ENCODE measurements around the gene ARHGEF11. TPM values are rescaled to one million over a fixed set of nuclear protein-coding genes. Genes with fewer than 3 reads are reported as not detected.
"Not testable (repeated sequence)": the region's sequence is repeated elsewhere in the genome, so short reads cannot be mapped to it uniquely, and the experiment has no call there.

ARHGEF11 gene
- polyA plus RNA-seq, 1 experiment: 14.8 TPM

DNA sequence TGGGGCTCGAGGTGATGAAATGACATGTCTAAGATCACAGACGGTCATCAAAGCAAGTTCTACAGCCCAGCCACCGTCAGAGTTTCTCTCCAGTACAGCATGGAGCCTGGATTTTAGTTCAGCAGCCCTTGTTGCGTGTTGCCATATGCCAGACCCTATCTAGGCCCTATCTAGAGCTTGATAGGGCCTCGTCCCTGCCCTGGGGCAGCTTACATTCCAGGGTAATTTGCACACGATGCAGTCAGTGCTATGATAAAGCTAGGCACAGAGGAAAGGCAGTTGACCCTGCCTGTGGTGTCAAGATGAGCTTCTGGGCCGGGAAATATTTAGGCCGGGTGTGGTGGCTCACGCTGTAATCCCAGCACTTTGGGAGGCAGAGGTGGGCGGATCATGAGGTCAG is 35.2 kb upstream of the ARHGEF11 start:
- DNase-seq (ENCODE audit: low read depth, low spot score): no peak
- ChIA-PET POLR2A (no interaction called here), CTCF (interaction anchor here (0.8 to 2.4 kb wide), 2 partner anchors 10 to 75 kb away, joined by 3 to 19 read pairs; no protein-coding TSS in a partner anchor)
- Histone ChIP-seq H3K27ac (ENCODE audit: low read depth, low read length) (no peak overlapping the region), H3K4me3 (ENCODE audit: low read depth, low read length) (no peak overlapping the region), H3K27me3 (ENCODE audit: control insufficient read depth, insufficient read depth, low read length) (peaks cover 15% of the 10 kb centered on the region), H3K9me3 (ENCODE audit: control insufficient read depth, insufficient read depth, low read length) (no peaks in the 10 kb centered on the region)
- TF ChIP-seq, protein P1, sequence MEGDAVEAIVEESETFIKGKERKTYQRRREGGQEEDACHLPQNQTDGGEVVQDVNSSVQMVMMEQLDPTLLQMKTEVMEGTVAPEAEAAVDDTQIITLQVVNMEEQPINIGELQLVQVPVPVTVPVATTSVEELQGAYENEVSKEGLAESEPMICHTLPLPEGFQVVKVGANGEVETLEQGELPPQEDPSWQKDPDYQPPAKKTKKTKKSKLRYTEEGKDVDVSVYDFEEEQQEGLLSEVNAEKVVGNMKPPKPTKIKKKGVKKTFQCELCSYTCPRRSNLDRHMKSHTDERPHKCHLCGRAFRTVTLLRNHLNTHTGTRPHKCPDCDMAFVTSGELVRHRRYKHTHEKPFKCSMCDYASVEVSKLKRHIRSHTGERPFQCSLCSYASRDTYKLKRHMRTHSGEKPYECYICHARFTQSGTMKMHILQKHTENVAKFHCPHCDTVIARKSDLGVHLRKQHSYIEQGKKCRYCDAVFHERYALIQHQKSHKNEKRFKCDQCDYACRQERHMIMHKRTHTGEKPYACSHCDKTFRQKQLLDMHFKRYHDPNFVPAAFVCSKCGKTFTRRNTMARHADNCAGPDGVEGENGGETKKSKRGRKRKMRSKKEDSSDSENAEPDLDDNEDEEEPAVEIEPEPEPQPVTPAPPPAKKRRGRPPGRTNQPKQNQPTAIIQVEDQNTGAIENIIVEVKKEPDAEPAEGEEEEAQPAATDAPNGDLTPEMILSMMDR (IDR thresholded peaks at IDR 0.05; ENCODE audit: low read depth, low read length): no peak

DNA sequence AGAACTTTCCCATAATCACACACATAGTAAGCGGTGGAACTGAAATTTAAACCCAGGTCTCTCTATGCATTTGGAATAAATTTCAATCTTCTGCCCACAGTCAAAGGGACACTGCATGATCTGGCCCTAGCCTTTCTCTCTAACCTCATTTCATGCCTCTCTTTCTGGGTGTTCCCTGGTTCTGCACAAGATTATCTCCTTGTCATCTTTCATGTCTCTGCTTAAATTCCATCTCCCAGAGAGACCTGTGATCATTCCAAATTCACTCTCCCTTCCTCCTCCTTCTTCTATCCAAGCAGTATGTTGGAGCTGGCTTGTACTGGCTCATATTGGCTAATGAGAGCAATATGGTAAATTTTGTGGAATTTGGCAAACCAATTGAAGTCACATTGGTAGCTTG is 31.9 kb upstream of the ARHGEF11 start:
- Histone ChIP-seq H3K27ac (ENCODE audit: low read depth, low read length) (no peak overlapping the region), H3K4me3 (ENCODE audit: low read depth, low read length) (no peak overlapping the region), H3K27me3 (ENCODE audit: control insufficient read depth, insufficient read depth, low read length) (peaks cover 11% of the 10 kb centered on the region), H3K9me3 (ENCODE audit: control insufficient read depth, insufficient read depth, low read length) (no peaks in the 10 kb centered on the region)
- POLR2A ChIA-PET: no interaction called here
- CTCF ChIA-PET: interaction anchor here (0.7 kb wide), 1 partner anchor 13 kb away, joined by 3 read pairs; no protein-coding TSS in a partner anchor
- TF ChIP-seq, protein P1 (IDR thresholded peaks at IDR 0.05; ENCODE audit: low read depth, low read length): no peak
- no peak for DNase-seq (ENCODE audit: low read depth, low spot score)

DNA sequence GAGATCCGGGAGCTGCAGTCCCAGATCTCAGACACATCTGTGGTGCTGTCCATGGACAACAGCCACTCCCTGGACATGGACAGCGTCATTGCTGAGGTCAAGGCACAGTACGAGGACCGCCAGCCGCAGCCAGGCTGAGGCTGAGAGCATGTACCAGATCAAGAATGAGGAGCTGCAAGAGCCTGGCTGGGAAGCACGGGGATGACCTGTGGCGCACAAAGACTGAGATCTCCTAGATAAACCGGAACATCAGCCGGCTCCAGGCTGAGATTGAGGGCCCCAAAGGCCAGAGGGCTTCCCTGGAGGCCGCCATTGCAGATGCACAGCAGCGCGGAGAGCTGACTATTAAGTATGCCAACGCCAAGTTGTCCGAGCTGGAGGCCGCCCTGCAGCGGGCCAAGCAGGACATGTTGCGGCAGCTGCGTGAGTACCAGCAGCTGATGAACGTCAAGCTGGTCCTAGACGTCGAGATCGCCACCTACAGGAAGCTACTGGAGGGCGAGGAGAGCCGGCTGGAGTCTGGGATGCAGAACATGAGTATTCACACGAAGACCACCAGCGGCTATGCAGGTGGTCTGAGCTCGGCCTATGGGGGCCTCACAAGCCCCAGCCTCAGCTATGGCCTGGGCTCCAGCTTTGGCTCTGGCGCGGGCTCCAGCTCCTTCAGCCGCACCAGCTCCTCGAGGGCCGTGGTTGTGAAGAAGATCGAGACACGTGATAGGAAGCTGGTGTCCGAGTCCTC is 28.6 kb upstream of the ARHGEF11 start:
- ChIA-PET POLR2A (no interaction called here), CTCF (interaction anchor here (0.6 to 3.5 kb wide), 27 partner anchors 10 to 348 kb away, joined by 3 to 31 read pairs (median 6); partner anchors contain the start of gene NTRK1)
- Histone ChIP-seq H3K27ac (ENCODE audit: low read depth, low read length) (no peak overlapping the region), H3K4me3 (ENCODE audit: low read depth, low read length) (no peak overlapping the region), H3K9me3 (ENCODE audit: control insufficient read depth, insufficient read depth, low read length) (no peaks in the 10 kb centered on the region), H3K27me3 (ENCODE audit: control insufficient read depth, insufficient read depth, low read length) (peaks cover 15% of the 10 kb centered on the region)
- peak; percentile 32 for DNase-seq (ENCODE audit: low read depth, low spot score)
- TF ChIP-seq, protein P1 (IDR thresholded peaks at IDR 0.05; ENCODE audit: low read depth, low read length): peak; percentile 71

DNA sequence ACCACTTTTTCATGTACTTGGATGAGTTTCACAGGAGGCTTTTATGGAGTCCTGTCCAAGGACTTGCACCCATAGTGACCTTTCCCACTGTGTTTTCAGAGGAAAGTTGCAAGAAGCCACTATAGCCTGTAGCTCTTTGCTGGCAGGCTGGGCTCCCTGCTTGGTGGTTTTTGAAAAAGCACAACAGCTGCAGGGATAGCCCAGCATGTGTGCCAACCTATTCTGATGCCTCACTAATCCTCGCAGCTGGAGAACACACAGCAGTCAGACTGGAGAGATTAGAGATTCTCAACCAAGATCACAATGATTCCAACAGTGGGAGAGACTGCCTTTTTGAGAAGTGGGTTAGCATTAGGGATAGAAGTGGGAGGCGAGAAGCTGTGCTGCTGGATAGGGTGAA is 24.1 kb upstream of the ARHGEF11 start:
- Histone ChIP-seq H3K27ac (ENCODE audit: low read depth, low read length) (no peak overlapping the region), H3K27me3 (ENCODE audit: control insufficient read depth, insufficient read depth, low read length) (peaks cover 15% of the 10 kb centered on the region), H3K4me3 (ENCODE audit: low read depth, low read length) (no peak overlapping the region), H3K9me3 (ENCODE audit: control insufficient read depth, insufficient read depth, low read length) (no peaks in the 10 kb centered on the region)
- TF ChIP-seq, protein P1 (IDR thresholded peaks at IDR 0.05; ENCODE audit: low read depth, low read length): no peak
- CTCF ChIA-PET: interaction anchor here (1.1 kb wide), 1 partner anchor 20 kb away, joined by 4 read pairs; no protein-coding TSS in a partner anchor
- POLR2A ChIA-PET: no interaction called here
- DNase-seq (ENCODE audit: low read depth, low spot score): no peak

DNA sequence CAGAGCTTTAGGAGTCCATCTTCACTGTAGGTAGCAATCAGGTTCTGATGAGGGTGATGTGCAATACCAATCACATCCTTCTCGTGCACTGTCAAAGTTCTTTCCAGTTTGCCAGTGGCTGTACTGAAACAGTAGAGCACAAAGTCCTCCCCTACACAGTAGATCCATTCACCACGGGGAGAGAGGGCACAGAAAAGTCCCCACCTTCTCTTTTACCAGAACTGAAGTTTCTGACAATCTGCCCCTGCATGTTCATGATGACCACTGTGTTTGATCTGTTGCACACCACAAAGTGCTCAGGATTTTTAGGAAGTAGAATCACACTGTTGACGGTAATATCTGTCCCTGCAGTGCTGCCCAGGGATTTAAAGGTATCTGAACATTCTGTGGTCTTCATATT is 13.7 kb upstream of the ARHGEF11 start:
- H3K4me3 ChIP-seq (ENCODE audit: low read depth, low read length); POLR2A ChIA-PET; H3K9me3 ChIP-seq (ENCODE audit: control insufficient read depth, insufficient read depth, low read length); H3K27ac ChIP-seq (ENCODE audit: low read depth, low read length); DNase-seq (ENCODE audit: low read depth, low spot score): not testable (repeated sequence)
- H3K27me3 ChIP-seq (ENCODE audit: control insufficient read depth, insufficient read depth, low read length): peaks cover 14% of the 10 kb centered on the region
- CTCF ChIA-PET: interaction anchor here (0.7 kb wide), 1 partner anchor 673 kb away, joined by 3 read pairs; no protein-coding TSS in a partner anchor
